ENCODE results near the gene CERS6.

Gene CERS6

DNA sequence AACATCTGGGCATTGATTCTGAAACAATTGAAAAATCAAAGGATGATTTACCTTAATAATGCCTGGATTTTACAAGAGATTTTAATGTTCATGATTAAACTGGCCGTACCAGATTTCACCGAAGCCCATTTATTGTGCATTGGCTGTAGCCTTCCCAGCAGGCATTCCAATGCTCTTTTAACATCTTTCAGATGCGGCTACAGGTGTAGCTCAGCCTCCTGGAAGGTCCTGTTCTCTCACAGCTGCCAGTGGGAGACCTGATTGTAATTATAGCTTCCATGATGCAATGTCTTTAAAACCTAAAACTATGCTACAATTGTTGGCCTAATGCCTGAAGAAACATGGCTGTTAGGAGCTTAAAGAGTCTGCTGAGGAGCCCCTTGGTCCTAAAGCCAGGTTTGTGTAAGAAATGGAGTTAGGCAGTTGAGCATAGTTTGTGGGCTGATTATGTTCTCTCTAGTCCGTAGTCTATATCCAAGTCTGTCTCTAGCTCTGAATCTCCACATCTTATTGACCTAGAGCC, 147.4 kb downstream of the CERS6 start:
- TF ChIP-seq, protein P1, sequence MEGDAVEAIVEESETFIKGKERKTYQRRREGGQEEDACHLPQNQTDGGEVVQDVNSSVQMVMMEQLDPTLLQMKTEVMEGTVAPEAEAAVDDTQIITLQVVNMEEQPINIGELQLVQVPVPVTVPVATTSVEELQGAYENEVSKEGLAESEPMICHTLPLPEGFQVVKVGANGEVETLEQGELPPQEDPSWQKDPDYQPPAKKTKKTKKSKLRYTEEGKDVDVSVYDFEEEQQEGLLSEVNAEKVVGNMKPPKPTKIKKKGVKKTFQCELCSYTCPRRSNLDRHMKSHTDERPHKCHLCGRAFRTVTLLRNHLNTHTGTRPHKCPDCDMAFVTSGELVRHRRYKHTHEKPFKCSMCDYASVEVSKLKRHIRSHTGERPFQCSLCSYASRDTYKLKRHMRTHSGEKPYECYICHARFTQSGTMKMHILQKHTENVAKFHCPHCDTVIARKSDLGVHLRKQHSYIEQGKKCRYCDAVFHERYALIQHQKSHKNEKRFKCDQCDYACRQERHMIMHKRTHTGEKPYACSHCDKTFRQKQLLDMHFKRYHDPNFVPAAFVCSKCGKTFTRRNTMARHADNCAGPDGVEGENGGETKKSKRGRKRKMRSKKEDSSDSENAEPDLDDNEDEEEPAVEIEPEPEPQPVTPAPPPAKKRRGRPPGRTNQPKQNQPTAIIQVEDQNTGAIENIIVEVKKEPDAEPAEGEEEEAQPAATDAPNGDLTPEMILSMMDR (IDR thresholded peaks at IDR 0.05; ENCODE audit: control insufficient read depth, insufficient read depth, low read depth, low read length, missing control alignments), result no peak
- DNase-seq (ENCODE audit: low read depth), result no peak
- H3K4me3 ChIP-seq (ENCODE audit: control insufficient read depth, low read depth, low read length), result no peak overlapping the region

DNA sequence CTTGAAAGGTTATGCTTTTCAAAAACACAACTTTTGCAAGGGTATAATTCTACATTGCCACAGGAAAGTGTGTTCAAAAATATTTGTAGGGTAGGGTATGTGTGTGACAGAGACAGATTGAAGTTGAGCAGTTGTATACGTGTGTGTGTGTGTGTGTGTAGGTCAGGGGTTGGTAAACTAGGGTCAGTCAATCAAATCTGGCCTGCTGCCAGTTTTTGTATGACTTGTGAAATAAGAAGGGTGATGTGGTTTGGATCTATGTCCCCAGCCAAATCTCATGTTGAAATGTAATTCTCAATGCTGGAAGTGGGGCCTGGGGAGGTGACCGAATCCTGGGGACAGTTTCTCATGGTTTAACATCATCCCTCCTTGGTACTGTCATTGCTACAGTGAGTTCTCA, 148.2 kb downstream of the CERS6 start:
- TF ChIP-seq, protein P1 (IDR thresholded peaks at IDR 0.05; ENCODE audit: control insufficient read depth, insufficient read depth, low read depth, low read length, missing control alignments), result no peak
- no peak for DNase-seq (ENCODE audit: low read depth)
- no peak overlapping the region for H3K4me3 ChIP-seq (ENCODE audit: control insufficient read depth, low read depth, low read length)

DNA sequence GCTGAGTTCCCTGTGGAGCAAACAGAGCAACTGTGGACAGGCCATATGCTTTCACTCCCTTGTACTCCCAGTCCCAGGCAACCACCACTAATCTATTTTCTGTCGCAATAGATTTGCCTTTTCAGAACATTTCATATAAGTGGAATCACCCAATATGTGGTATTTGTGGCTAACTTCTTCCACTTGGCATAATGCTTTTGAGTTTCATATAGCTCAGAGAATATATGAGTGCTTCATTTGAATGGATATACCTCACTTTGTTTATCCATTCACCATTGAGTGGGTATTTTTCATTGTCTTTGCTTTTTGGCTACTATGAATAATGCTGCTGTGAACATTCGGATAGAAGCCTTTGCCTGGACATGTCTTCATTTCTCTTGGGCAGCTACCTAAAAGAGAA, 151.9 kb downstream of the CERS6 start:
- H3K4me3 ChIP-seq (ENCODE audit: control insufficient read depth, low read depth, low read length), result no peak overlapping the region
- DNase-seq (ENCODE audit: low read depth), result no peak
- TF ChIP-seq, protein P1 (IDR thresholded peaks at IDR 0.05; ENCODE audit: control insufficient read depth, insufficient read depth, low read depth, low read length, missing control alignments), result no peak

GRCh38 chr2:168608796-168609195, 152.7 kb downstream of the CERS6 start:
- TF ChIP-seq, protein P1 (IDR thresholded peaks at IDR 0.05; ENCODE audit: control insufficient read depth, insufficient read depth, low read depth, low read length, missing control alignments), result no peak
- no peak for DNase-seq (ENCODE audit: low read depth)
- H3K4me3 ChIP-seq (ENCODE audit: control insufficient read depth, low read depth, low read length), result no peak overlapping the region

DNA sequence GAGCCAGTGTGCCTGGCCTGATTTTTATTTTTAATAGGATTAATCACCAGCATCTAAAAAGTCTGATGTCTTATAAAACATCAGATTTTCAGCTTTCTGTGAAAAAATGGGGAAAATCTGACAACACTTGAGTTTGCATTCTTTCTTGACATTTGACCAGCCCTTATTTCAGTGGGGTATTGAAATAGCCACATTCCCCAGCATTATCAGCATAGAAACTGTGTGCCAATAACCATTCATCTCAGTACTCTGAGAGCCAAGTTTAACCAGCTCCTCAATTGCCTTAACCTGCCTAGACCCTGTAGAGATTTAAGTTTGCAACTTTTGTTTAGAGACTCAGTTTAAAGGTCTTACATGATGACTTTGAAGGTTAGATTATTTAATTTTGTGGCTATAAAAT, 155.0 kb downstream of the CERS6 start:
- no peak overlapping the region for H3K4me3 ChIP-seq (ENCODE audit: control insufficient read depth, low read depth, low read length)
- TF ChIP-seq, protein P1 (IDR thresholded peaks at IDR 0.05; ENCODE audit: control insufficient read depth, insufficient read depth, low read depth, low read length, missing control alignments), result no peak
- no peak for DNase-seq (ENCODE audit: low read depth)

GRCh38 chr2:168611896-168612650, 156.0 kb downstream of the CERS6 start:
- DNase-seq (ENCODE audit: low read depth), result no peak
- TF ChIP-seq, protein P1 (IDR thresholded peaks at IDR 0.05; ENCODE audit: control insufficient read depth, insufficient read depth, low read depth, low read length, missing control alignments), result no peak
- H3K4me3 ChIP-seq (ENCODE audit: control insufficient read depth, low read depth, low read length), result no peak overlapping the region
